SK-N-SH (cell line): ENCODE results near the gene DDX31.

ENCODE experiments used
- EP300 ChIP-seq, 2 experiments: IDR thresholded peaks; 2 replicates each; pipeline versions ENCODE4 v1.4.0 to v1.6.1; 2012; ENCODE audit warnings: borderline replicate concordance in 1 of 2, low read depth in 1 of 2, low read length in 1 of 2
- GABPA ChIP-seq: IDR thresholded peaks from 2 replicates; pipeline ENCODE4 v1.4.0; 2012; ENCODE audit warnings: low read depth, mild to moderate bottlenecking
- RXRA ChIP-seq: IDR thresholded peaks from 2 replicates; pipeline ENCODE4 v1.4.0; 2012; ENCODE audit warnings: low read depth, mild to moderate bottlenecking, borderline replicate concordance
- TF ChIP-seq, protein P1 (sequence below): fragments of 200-600 bp; sonication (generic); IDR thresholded peaks from 2 replicates; pipeline ENCODE4 v1.6.1; 2017; ENCODE audit warnings: antibody characterized with exemption, mild to moderate bottlenecking, moderate library complexity
- TF ChIP-seq, protein P2 (sequence below): fragments of 150-350 bp; IDR thresholded peaks from 2 replicates; pipeline ENCODE4 v1.6.1; 2017; ENCODE audit warnings: antibody characterized with exemption, low read length, low read depth, borderline replicate concordance

DNA sequence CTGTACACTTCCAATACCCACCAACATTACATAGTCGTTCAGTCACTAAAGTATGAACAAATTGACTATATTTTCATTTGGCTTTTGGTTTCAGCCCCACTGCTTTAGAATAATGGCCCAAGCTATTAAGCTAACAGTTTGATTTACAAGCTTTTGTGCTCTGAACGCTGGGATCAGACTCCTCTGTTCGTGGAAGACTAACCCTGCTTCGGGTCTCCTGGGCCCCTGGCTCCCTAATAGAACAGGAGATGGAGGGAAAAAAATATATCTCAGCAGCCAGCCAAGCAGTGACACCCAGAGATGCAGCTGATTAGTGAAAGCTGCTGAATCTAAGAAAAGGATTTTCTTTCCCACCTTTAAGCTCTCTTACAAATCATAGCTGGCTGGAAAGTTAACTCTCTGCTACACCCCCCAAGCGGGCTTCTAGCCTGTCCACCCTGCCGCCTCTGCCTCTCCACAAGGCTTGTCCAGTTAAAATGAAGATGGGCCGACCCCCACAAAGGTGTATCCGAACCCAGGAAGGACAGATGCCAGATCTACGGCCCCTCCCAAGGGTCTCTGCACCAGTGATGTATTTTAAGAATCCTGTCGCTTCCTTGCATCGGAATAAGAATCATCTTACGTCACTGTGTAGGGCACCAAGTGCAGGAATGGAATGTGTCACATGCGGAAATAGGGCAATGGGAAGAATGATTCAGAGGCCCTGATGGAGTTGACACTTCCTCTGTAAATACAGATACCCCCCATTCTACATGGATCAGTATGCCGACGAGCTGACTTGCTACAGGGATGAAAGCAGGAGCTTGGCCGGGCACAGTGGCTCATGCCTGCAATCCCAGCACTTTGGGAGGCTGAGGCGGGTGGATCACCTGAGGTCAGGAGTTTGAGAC is 120.8 kb downstream of the DDX31 start:
- TF ChIP-seq, protein P1, sequence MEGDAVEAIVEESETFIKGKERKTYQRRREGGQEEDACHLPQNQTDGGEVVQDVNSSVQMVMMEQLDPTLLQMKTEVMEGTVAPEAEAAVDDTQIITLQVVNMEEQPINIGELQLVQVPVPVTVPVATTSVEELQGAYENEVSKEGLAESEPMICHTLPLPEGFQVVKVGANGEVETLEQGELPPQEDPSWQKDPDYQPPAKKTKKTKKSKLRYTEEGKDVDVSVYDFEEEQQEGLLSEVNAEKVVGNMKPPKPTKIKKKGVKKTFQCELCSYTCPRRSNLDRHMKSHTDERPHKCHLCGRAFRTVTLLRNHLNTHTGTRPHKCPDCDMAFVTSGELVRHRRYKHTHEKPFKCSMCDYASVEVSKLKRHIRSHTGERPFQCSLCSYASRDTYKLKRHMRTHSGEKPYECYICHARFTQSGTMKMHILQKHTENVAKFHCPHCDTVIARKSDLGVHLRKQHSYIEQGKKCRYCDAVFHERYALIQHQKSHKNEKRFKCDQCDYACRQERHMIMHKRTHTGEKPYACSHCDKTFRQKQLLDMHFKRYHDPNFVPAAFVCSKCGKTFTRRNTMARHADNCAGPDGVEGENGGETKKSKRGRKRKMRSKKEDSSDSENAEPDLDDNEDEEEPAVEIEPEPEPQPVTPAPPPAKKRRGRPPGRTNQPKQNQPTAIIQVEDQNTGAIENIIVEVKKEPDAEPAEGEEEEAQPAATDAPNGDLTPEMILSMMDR = no peak
- TF ChIP-seq, protein P2, sequence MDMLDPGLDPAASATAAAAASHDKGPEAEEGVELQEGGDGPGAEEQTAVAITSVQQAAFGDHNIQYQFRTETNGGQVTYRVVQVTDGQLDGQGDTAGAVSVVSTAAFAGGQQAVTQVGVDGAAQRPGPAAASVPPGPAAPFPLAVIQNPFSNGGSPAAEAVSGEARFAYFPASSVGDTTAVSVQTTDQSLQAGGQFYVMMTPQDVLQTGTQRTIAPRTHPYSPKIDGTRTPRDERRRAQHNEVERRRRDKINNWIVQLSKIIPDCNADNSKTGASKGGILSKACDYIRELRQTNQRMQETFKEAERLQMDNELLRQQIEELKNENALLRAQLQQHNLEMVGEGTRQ = no peak
- TF ChIP-seq EP300 (IDR thresholded peaks at IDR 0.05; ENCODE audit: borderline replicate concordance in 1 of 2, low read depth in 1 of 2, low read length in 1 of 2) = no peak
- no peak for TF ChIP-seq RXRA
- no peak for TF ChIP-seq GABPA
